ENCODE data around the gene KCNC4. TPM values are rescaled to one million over a fixed set of nuclear protein-coding genes. Genes with fewer than 3 reads are reported as not detected.

Gene KCNC4
- total RNA-seq, 1 experiment from 2014 or later, result 8.9 TPM

- H3K4me3 Mint-ChIP-seq, result no peak overlapping the region
- H2BK5ac ChIP-seq (ENCODE audit: insufficient read length, low read length), result no peak overlapping the region
- no peak overlapping the region for H2BK15ac ChIP-seq (ENCODE audit: low read depth, low read length)
- no peaks in the 10 kb centered on the region for H3K79me2 ChIP-seq (ENCODE audit: insufficient read depth, low read length)
- peaks cover 29 to 30% of the 10 kb centered on the region in 2 experiments for H3K4me1 Mint-ChIP-seq
- peaks cover 26% of the 10 kb centered on the region for H3K27me3 Mint-ChIP-seq (ENCODE audit: low read depth)
- no peak overlapping the region for H4K8ac ChIP-seq (replicated peaks; ENCODE audit: insufficient read length, low read depth, low read length)
- H2BK120ac ChIP-seq (ENCODE audit: low read depth, low read length, poor library complexity, severe bottlenecking), result no peak overlapping the region
- no peak overlapping the region for H3K23ac ChIP-seq (ENCODE audit: insufficient read length, low read depth, low read length)
- no peak overlapping the region for H3T11ph ChIP-seq (ENCODE audit: low read length)
- H3K18ac ChIP-seq (ENCODE audit: insufficient read length, low read depth, low read length), result no peak overlapping the region
- H3K4me1 ChIP-seq (ENCODE audit: insufficient read depth, low read length), result peaks cover 15% of the 10 kb centered on the region
- no peak overlapping the region for H4K5ac ChIP-seq (ENCODE audit: insufficient read length, low read depth, low read length)
- no peaks in the 10 kb centered on the region for H4K20me1 ChIP-seq (ENCODE audit: control insufficient read depth, insufficient read depth, insufficient read length)
- H2AFZ ChIP-seq (ENCODE audit: low read length), result no peak overlapping the region
- no CpG with 5 or more reads among the region's 9 CpGs for WGBS (ENCODE audit: extremely low coverage, insufficient read length, low lambda C conversion rate)
- no peak overlapping the region for H2AK5ac ChIP-seq (ENCODE audit: insufficient read length, low read length)
- no peaks in the 10 kb centered on the region for H3K79me1 ChIP-seq (ENCODE audit: insufficient read depth, low read depth, low read length, poor library complexity, severe bottlenecking)
- H3K9ac ChIP-seq (ENCODE audit: extremely low read depth, insufficient read length, low read length), result no peak overlapping the region
- H3K36me3 Mint-ChIP-seq (ENCODE audit: insufficient read depth in 1 of 3, low read depth in 3 of 3), result no peaks in the 10 kb centered on the region; a peak in 1 of 7 replicates
- H3K23me2 ChIP-seq (ENCODE audit: insufficient read length, low read depth, low read length, poor library complexity, severe bottlenecking), result no peaks in the 10 kb centered on the region
- no peak overlapping the region for H3K4me2 ChIP-seq (ENCODE audit: insufficient read depth, insufficient read length, low read length)
- no peak overlapping the region for H2BK12ac ChIP-seq (ENCODE audit: insufficient read length, low read depth, low read length)
- DNase-seq, result no peak
- no peak overlapping the region for H3K27ac Mint-ChIP-seq
- H3K27me3 ChIP-seq (ENCODE audit: insufficient read depth, low read length), result no peaks in the 10 kb centered on the region
- no peak overlapping the region for H4K91ac ChIP-seq (ENCODE audit: insufficient read length, low read depth, low read length)
- no peak overlapping the region for H3K56ac ChIP-seq (ENCODE audit: insufficient read length, low read depth, low read length)
- no peak overlapping the region for H3K14ac ChIP-seq (ENCODE audit: insufficient read depth, low read length)
- H3K4ac ChIP-seq (ENCODE audit: low read depth, low read length), result no peak overlapping the region
- H3K9me3 ChIP-seq (ENCODE audit: control insufficient read depth, low read depth, low read length), result no peaks in the 10 kb centered on the region
- no peak overlapping the region for H2BK20ac ChIP-seq (ENCODE audit: low read depth, low read length, poor library complexity, severe bottlenecking)
- TF ChIP-seq CTCF (conservative IDR thresholded peaks at IDR 0.05), result no peak
- H3K9me3 Mint-ChIP-seq, result no peaks in the 10 kb centered on the region
- no peak overlapping the region for H3K27ac ChIP-seq (ENCODE audit: insufficient read length, low read depth, low read length)
Measured at GRCh38 chr1:110245876-110246620, 35.9 kb downstream of the KCNC4 start.

Data from H9 (cell line).